ENCODE data around the gene TSPO2.

The TSPO2 gene

GRCh38 chr6:41078101-41078500 lies 35.8 kb downstream of the TSPO2 start:
- no peak for DNase-seq

GRCh38 chr6:41079080-41079479 lies 36.8 kb downstream of the TSPO2 start:
- no peak for DNase-seq

- no peak for DNase-seq
These were observed 38.4 kb downstream of the TSPO2 start for GRCh38 chr6:41080621-41081020.

GRCh38 chr6:41083072-41083471 lies 40.8 kb downstream of the TSPO2 start:
- DNase-seq = no peak

- no peak for DNase-seq
These were observed 42.9 kb downstream of the TSPO2 start for GRCh38 chr6:41085182-41085581.

- DNase-seq = no peak
These were observed 46.2 kb downstream of the TSPO2 start for GRCh38 chr6:41088451-41088850.

GRCh38 chr6:41090841-41091761 lies 48.8 kb downstream of the TSPO2 start:
- DNase-seq = no peak

- no peak for DNase-seq
These were observed 50.3 kb downstream of the TSPO2 start for GRCh38 chr6:41092421-41093140.

- no peak for DNase-seq
These were observed 51.5 kb downstream of the TSPO2 start for GRCh38 chr6:41093729-41094128.

Measured in NCI-H524 treated with DMSO at 0.1 percent for 48 hours (cell line).